GM19043 (cell line): ENCODE measurements around the gene SAA4.
A peak's percentile ranks its signal among the peaks of the same experiment; 100 is the strongest.
"Not testable (repeated sequence)": the region's sequence is repeated elsewhere in the genome, so short reads cannot be mapped to it uniquely, and the experiment has no call there.

Source experiments
- ATAC-seq: cut with Tn5 transposase; IDR thresholded peaks from one replicate; pipeline ENCODE4 v1.9.1; 2021; ENCODE audit warnings: low read depth; ENCODE audit not compliant: unreplicated experiment

Gene SAA4, protein sequence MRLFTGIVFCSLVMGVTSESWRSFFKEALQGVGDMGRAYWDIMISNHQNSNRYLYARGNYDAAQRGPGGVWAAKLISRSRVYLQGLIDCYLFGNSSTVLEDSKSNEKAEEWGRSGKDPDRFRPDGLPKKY

DNA sequence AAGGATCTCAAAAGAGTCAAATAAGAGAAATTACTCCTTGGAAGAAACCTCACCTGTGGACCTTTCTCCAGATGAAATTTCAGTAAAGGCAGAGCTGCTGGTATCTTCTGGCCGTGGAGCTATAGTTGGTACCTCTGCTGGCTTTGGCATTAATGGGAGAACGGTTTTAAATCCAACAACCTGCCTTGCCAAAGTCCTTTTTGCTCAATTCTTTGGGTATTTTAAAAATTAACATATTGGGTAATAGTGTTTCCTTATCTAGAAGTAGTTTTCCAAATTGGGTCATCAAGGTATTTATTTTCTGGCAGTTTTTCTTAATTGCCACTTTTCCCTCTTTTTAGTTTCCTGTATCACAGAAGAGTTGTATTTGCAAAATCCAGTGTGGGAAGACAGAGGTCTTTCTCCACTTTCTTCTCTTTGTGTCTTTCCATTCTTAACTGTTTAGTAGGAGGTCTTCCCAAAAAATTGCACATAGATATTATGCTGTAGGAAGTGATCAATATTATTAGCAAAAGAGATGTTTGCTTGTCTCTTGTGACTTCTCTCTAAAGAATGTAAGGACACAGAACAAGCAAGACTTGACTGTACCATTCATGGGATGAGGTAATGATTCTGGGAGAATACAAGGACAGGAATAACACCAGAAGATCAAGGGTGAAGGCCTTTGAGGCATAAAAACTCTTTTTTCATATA is at the start of gene SAA4:
SAA4 (minus strand) TSS at position 139 of the 693 bp plus-strand sequence. CDS start 876 bp downstream, outside the sequence.
- ATAC-seq, result no peak

DNA sequence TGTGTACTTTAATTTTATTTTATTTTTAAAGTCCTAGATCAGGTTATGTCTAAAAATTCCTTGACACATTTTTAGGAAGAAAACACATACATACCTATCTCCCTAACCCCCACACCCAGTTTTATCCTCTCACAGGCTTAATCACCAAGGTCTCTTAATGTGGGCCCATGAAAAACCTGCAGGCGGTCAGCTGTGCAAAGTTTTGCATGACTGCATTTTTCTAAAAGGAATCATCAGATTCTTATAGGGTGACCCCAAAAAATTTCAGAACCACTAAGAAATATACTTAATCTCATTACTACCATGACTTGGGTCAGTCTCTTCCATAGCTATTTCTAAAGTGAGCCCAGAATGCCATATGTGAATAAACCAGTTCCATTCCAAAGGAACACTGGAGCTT is 49.2 kb upstream of the SAA4 start:
- ATAC-seq, result no peak

DNA sequence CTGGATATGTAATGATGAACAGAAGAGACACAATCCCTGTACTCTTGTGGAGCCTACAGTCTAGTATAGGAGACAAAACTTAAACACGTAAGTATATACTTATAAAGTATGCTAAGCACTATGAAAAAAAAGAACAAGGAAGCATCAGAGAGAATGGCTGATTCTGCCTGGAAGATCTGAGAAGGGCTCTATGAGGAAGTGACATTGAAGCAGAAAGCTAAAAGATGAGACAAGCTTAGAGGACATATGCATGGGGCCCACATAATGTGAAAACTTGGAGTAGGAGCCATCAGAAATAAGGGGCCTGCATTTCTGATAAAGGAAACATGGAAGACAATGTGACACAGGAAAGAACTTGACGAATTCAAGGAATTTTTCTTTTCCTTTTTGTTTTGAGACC is 46.0 kb upstream of the SAA4 start:
- ATAC-seq, result no peak

DNA sequence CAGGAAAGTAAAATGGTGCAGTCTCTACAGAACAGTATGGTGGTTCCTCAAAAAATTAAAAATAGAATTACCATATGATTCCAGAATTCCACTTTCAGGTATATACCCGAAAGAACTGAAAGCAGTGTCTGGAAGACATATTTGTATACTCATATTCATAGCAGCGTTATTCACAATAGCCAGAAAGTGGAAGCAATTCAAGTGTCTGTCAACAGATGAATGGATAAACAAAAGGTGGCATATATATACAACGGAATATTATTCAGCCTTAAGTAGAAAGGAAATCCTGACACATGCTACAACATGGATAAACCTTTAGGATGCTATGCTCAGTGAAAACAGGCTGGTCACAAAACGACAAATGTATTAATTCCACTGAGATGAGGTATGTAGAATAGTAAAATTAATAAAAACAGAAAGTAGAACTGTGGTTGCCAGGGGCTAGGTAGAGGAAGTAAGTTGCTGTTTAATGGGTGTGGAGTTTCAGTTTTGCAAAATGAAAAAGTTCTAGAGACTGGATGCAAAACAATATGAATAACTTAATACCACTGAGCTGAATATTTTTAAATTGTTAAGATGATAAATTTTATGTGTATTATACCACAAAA is 43.9 kb upstream of the SAA4 start:
- ATAC-seq, result peak; percentile 81

DNA sequence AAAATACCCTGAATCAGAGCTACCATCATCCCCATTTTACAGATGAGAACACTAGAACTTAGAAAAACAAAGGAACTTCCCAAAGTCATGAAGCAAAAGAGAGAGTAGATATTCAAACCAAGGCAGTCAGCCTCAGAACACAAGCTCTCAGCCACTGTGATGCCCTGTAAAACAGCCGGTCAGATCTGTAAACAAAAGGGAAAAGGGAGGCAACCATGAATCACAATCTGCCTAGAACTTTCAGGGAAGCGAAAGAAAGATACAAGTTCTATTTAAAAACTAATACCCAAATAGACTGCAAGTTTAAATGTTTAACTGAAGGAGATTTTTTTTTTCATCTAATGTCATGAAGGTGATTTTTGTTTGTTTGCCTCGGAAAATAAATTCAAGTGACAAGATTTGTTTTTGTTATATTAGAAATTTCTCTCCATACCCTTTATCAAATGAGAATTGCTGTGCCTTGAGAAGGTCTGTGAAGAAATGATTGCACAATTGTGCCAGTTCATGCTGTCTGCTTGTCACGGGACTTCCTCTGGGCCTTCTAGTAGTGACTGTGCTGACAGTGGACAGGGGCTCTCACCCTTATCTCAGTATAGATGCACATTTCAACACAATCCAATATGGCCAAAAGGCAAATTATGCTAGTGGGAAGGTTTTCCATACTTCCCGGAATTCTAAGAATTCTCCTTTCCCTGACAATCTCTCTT is 41.1 kb upstream of the SAA4 start:
- ATAC-seq, result no peak

DNA sequence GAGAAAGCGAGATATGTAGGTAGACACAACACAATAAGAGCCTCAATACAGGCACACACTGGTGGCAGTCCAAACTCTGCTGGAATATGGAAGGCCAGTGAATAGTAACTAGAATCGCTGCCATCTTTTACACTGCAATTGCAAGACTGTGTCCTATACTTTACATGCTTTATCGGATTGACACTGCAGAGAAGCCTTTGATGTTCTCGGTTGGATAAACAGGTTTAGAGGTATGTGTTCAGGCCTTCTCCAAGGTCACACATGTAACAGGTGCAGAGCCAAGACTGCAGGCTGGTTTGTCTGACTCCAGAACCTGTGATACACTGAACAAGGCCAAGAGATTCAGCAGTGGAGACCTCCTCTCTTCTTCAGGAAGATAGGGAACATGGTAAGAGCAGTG is 34.6 kb upstream of the SAA4 start:
- no peak for ATAC-seq

DNA sequence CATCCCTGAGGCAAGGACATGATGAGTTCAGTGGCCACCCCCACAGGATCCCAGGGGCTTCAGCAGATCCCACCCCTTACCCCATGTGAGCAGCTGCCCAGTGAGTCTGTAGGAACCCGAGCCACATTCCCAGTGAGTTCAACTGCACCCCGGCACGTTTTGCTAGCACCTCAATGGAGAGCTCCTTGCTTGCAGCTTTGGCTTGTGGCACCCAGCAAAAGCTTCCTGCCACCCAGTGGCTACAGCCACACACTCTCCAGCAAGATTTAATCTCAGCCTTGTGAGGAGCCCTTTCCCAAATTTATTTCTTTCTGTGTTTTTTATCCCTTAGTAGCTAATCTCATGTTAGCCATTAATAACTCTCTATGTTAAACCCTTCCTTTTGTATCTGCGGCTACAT is 33.5 kb upstream of the SAA4 start:
- ATAC-seq, result no peak

DNA sequence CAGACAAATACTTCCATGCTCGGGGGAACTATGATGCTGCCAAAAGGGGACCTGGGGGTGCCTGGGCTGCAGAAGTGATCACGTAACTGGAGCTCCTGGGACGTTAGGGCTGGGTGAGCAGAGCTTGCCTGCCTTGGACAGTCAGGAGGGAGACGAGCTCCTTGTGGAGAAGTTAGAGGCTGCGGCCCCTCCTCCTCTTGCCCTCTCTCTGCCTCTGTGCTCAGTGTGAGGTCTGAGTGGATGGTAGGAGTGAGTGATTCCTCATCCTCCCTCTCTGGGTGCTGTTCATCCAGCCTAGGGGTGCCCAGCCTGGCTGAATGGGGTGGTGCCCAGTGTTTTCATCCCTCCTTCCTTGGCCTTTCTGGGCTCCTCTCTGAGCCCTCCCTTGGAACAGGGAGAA is 32.6 kb upstream of the SAA4 start:
- ATAC-seq, result not testable (repeated sequence)

DNA sequence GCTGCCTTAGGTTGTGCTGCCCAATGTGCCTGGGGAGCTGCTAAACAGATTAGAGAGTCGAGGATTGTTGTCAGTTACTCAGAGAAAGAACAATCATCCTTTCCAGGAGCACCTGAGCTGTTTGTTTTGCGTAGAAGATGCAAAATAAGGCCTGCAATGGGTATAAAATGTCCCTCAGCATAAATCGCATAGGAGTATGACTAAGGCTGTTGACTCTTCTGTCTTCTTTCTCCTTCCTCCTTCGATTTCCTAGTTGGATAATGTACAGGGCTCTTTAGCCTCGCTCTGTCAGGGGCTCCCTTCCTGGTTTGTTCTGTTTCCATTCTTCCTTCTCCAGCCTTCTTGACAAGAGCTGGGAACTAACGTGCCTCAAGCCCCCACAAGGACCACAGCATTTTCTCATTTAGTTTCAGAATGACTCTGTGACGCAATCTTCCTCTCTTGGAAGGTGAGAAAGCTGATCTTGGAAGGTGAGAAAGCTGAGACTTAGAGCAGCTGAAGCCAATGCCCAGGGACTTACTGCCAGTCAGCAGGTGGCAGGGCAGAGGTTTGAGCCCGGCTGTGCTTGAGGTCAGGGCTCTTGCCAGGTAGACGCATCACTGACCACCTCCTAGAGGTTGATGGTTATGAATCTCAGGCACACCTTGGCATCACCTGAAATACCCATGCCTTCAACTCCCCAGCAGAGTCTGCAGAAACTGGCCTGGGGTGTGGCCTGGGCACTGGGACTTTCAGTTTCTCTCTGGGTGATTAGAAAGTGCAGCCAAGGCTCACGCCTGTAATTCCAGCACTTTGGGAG is 30.9 kb upstream of the SAA4 start:
- peak; percentile 50 for ATAC-seq

DNA sequence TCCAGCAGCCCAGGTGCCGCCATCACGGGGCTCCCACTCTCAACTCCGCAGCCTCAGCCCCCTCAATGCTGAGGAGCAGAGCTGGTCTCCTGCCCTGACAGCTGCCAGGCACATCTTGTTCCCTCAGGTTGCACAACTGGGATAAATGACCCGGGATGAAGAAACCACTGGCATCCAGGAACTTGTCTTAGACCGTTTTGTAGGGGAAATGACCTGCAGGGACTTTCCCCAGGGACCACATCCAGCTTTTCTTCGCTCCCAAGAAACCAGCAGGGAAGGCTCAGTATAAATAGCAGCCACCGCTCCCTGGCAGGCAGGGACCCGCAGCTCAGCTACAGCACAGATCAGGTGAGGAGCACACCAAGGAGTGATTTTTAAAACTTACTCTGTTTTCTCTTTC is 29.3 kb upstream of the SAA4 start, which contains the start of gene SAA1:
SAA1 (plus strand) TSS at position 316 of the 400 bp plus-strand sequence. CDS start 624 bp downstream, outside the sequence.
- no peak for ATAC-seq

DNA sequence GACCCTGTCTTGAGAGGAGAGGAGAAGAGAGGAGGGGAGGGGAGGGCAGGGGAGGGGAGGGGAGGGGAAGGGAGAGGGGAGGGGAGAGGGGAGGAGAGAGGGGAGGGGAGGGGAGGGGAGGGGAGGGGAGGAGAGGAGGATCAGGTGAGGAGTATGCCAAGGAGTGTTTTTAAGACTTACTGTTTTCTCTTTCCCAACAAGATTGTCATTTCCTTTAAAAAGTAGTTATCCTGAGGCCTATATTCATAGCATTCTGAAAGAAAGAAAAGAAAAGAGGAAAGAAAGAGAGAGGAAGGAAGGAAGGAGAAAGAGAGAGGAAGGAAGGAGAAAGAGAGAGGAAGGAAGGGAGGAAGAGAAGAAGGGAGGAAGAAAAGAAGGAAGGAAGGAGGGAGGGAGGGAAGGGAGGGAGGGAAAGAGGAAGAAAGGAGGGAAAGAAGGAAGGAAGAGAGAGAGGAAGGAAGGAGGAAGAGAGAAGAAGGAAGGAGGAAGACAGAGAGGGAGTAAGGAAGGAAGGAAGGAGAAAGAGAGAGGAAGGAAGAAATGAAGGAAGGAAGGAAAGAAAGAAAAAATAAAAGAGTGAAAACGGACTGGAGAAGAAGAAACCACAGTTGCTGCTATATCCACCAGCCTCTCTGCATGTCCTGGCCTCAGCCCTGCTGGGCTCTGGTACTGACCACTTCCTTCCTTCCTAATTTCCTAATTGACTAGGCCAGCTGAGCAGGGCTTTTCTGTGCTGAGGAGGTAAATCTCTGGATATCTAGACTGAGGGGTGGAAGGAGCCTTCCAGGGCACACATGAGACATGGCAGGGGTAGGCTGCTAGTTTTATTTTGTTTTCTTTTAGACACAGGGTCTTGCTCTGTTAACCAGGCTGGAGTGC is 28.3 kb upstream of the SAA4 start:
- ATAC-seq, result no peak

DNA sequence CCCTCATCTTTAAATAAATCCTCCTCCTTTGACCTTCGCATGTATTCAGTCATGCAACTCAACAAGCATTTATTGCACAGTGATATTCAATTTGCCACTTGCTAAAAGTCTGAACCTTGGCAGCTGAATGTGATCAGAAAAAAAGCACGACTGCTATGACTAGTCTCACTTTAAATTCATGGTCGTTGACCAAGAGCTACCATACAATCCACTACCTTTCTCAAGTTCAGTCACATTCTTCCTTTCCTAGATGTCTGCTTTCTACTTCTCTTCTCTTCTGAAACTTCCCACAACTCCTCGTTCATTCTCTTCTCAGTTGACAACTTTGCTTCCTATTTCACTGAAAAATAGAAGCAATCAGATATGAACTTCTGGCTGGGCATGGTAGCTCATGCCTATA is 27.4 kb upstream of the SAA4 start:
- ATAC-seq, result peak; percentile 40

DNA sequence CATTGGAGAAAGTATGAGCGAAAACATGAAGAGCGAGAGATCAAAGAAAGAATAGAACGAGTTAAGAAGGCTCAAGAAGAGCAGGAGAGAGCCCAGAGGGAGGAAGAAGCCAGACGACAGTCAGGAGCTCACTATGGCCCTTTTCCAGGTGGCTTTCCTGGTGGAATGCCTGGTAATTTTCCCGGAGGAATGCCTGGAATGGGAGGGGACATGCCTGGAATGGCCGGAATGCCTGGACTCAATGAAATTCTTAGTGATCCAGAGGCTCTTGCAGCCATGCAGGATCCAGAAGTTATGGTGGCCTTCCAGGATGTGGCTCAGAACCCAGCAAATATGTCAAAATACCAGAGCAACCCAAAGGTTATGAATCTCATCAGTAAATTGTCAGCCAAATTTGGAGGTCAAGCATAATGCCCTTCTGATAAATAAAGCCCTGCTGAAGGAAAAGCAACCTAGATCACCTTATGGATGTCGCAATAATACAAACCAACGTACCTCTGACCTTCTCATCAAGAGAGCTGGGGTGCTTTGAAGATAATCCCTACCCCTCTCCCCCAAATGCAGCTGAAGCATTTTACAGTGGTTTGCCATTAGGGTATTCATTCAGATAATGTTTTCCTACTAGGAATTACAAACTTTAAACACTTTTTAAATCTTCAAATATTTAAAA is 26.2 kb upstream of the SAA4 start:
- not testable (repeated sequence) for ATAC-seq

DNA sequence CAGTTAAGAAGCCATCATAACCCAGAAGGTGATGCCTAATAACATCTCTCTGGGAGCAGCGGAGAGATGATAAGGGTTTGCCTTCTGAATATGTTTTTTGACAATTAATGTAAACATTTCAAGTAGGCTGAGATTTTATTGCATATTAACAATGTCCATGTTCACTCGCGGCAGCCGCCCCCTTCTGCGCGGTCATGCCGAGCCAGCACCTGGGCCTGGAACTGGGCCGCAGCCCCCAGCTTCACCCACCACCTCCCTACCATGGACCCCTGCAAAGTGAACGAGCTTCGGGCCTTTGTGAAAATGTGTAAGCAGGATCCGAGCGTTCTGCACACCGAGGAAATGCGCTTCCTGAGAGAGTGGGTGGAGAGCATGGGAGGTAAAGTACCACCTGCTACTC is 25.1 kb upstream of the SAA4 start:
- no peak for ATAC-seq

DNA sequence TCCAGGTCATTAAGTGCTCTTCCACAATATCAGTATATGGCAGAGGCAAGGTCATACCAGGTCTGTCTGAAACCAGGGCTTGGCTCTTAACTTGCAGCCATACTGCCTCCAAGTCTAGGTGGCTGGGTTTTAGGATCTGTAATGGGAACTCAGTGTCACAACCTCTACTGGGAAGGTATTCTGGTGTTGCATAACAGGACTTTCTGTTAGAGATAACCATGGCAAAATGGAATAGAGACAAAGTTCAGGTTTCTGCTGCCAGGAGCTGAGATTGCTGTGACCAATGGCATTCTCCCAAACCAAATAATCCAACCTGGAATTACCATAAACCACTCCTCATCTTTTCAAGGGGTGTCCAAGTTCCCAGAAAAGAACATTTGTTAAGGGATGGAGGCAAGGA is 22.7 kb upstream of the SAA4 start:
- ATAC-seq, result no peak

DNA sequence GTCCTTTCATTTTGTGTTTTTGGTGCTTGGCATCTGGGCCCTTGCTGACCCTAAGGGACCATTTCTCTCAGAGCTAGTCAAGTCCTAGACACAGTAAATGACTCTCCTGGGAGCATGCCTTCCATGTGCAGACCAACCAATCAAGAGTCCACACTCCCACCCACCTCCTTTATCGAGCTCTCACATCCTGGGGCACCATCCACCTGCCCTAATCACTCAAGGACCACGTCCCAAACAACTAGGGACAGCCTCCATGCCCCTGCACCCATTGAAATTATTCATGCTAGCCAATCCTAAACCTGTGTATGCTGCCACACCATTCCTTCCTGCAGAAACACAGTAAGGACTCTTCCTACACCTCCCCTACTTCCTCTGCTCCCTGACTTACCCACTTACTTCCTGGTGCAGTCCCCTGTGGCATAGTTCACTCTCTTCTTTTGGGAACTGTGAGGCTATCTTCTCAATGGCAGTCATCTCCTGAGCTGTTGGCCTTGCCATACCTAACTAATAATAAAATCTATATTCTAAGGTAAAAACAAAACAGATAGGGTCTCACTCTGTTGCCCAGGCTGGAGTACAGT is 18.3 kb upstream of the SAA4 start:
- ATAC-seq, result no peak

DNA sequence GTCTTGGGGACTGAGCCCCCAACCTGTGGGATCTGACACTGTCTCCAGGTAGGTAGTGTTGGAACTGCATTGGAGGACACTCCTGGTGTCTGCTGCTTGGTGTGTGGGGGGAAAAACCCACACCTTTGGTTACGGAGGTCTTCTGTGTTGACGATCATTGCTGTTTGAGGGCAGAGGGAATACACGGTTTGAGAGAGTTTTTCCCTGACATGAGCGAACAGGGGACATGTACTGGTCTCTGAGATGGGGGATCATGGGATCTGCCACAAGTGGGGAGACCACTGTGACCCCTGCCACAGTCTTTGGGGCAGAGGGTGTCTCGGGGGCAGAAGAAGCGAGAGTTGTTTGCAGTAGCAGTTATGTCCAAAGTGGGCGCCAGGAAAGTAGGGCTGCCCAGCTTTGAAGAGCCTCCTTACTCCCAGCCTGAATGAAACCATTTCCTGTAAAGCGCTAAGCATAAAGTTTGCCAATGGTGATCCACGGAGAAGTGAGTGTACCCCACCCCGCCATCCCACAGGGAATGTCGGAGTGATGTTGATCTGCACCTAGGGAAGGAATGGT is 17.3 kb upstream of the SAA4 start:
- no peak for ATAC-seq

DNA sequence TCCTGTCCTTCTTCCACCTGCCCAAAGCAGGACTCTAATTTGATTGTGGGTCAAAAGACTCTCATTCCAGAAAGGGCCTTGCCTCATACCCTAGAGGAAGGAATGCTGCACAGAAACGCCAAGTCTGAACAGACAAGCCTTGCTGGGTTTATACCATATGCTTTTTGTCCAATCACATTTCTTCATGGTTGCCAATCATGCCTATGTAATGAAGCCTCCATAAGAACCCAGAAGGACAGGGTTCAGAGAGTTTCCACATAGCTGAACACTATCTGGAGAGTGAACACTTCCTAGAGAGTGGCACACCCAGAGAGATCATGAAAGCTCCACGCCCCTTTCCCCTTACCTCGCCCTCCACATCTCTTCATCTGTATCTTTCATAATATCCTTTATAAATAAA is 16.6 kb upstream of the SAA4 start:
- ATAC-seq, result no peak

DNA sequence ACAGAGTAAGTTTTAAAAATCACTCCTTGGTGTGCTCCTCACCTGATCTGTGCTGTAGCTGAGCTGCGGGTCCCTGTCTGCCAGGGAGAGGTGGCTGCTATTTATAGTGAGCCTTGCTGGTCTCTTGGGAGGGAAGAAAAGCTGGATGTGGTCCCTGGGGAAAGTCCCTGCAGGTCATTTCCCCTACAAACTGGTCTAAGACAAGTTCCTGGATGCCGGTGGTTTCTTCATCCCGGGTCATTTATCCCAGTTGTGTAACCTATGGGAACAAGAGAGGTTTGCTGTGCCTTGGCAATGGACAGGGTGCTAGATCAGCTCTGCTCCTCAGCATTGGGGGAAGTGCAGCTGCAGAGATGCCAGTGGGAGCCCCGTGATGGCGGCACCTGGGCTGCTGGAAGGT is 12.0 kb upstream of the SAA4 start, which contains the start of gene SAA2:
SAA2 (minus strand) TSS at position 108 of the 400 bp plus-strand sequence. CDS start 657 bp downstream, outside the sequence.
- no peak for ATAC-seq
